SK-N-SH treated with all-trans-retinoic acid at 6 μM for 48 hours (cell line): ENCODE data around the gene ITLN1.

Experiments used
- CSRNP3 ChIP-seq: fragments of 250-450 bp; sonication (Bioruptor Pico); IDR thresholded peaks from 2 replicates; pipeline ENCODE4 v1.5.1; 2021; ENCODE audit warnings: mild to moderate bottlenecking, moderate library complexity
- ISL1 ChIP-seq: fragments of 250-450 bp; sonication (Bioruptor Pico); IDR thresholded peaks from 2 replicates; pipeline ENCODE4 v2.1.2; 2022; ENCODE audit warnings: mild to moderate bottlenecking, moderate library complexity
- SNAI2 ChIP-seq: fragments of 250-450 bp; sonication (Bioruptor Pico); IDR thresholded peaks from 2 replicates; pipeline ENCODE4 v1.5.0; 2020; ENCODE audit warnings: mild to moderate bottlenecking, moderate library complexity
- TCF4 ChIP-seq: fragments of 250-450 bp; sonication (Bioruptor Pico); IDR thresholded peaks from 2 replicates; pipeline ENCODE4 v1.8.0; 2021; ENCODE audit warnings: mild to moderate bottlenecking, moderate library complexity, borderline replicate concordance
- TOX ChIP-seq: fragments of 250-450 bp; sonication (Bioruptor Pico); IDR thresholded peaks from 2 replicates; pipeline ENCODE4 v1.8.0; 2021; ENCODE audit warnings: mild to moderate bottlenecking, moderate library complexity, borderline replicate concordance
- ZFP3 ChIP-seq: fragments of 250-450 bp; sonication (Bioruptor Pico); IDR thresholded peaks from 2 replicates; pipeline ENCODE4 v1.5.0; 2020; ENCODE audit warnings: mild to moderate bottlenecking, moderate library complexity
- TF ChIP-seq, protein P1 (sequence below): fragments of 250-450 bp; sonication (Bioruptor Pico); IDR thresholded peaks from 2 replicates; pipeline ENCODE4 v1.8.0; 2020; ENCODE audit warnings: mild to moderate bottlenecking, moderate library complexity, borderline replicate concordance

GRCh38 chr1:160879056-160879455 lies 5.9 kb downstream of the ITLN1 start:
- TF ChIP-seq TOX (CRISPR knock-in tag), result no peak
- no peak for TF ChIP-seq CSRNP3 (CRISPR knock-in tag)
- TF ChIP-seq ISL1 (CRISPR knock-in tag), result no peak
- TF ChIP-seq TCF4, result no peak
- TF ChIP-seq, protein P1, sequence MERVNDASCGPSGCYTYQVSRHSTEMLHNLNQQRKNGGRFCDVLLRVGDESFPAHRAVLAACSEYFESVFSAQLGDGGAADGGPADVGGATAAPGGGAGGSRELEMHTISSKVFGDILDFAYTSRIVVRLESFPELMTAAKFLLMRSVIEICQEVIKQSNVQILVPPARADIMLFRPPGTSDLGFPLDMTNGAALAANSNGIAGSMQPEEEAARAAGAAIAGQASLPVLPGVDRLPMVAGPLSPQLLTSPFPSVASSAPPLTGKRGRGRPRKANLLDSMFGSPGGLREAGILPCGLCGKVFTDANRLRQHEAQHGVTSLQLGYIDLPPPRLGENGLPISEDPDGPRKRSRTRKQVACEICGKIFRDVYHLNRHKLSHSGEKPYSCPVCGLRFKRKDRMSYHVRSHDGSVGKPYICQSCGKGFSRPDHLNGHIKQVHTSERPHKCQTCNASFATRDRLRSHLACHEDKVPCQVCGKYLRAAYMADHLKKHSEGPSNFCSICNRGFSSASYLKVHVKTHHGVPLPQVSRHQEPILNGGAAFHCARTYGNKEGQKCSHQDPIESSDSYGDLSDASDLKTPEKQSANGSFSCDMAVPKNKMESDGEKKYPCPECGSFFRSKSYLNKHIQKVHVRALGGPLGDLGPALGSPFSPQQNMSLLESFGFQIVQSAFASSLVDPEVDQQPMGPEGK (CRISPR knock-in tag), result no peak
- TF ChIP-seq SNAI2 (CRISPR knock-in tag), result no peak
- no peak for TF ChIP-seq ZFP3 (CRISPR knock-in tag)
